Common myeloid progenitor, CD34-positive (primary cell): ENCODE data around the gene INSR.
"Not testable (repeated sequence)": the region's sequence is repeated elsewhere in the genome, so short reads cannot be mapped to it uniquely, and the experiment has no call there.

Experiments used
- CTCF ChIA-PET: fragments of 350-600 bp; sonication (Branson Sonifier 250); formaldehyde crosslinking; loops from one replicate; lab custom pipeline; 2021; ENCODE audit warnings: antibody characterized with exemption; lab: Charles Lee
- POLR2A ChIA-PET: fragments of 350-600 bp; sonication (Branson Sonifier 250); formaldehyde crosslinking; loops from one replicate; lab custom pipeline; 2021; ENCODE audit warnings: antibody characterized with exemption; lab: Charles Lee
- DNase-seq, 3 donors: peaks; one replicate each; pipeline versions ENCODE4 v3.0.0 to v3.0.0-alpha.2; 2013
- H3K27ac ChIP-seq, 2 experiments: 1 replicate in 1 of 2; 2 replicates in 1 of 2; pipeline ENCODE4 v1.7.0; 2013; ENCODE audit warnings: inconsistent platforms in 2 of 2, low read length in 2 of 2, mild to moderate bottlenecking in 2 of 2, low read depth in 1 of 2, moderate library complexity in 1 of 2; ENCODE audit not compliant: severe bottlenecking in 2 of 2, insufficient read depth in 1 of 2, poor library complexity in 1 of 2
- H3K27me3 ChIP-seq, 5 experiments: replicated peaks in 2 of 5; 1 replicate in 3 of 5; 2 replicates in 2 of 5; pipeline versions ENCODE4 v1.6.1 to v1.7.0; 2013; ENCODE audit warnings: low read length in 4 of 5, mild to moderate bottlenecking in 2 of 5, moderate library complexity in 2 of 5, inconsistent platforms in 1 of 5; ENCODE audit not compliant: insufficient read depth in 5 of 5, control insufficient read depth in 4 of 5
- H3K36me3 ChIP-seq, 4 experiments: 1 replicate in 2 of 4; 2 replicates in 2 of 4; pipeline versions ENCODE4 v1.6.1 to v1.7.0; 2013; ENCODE audit warnings: low read length in 3 of 4, control low read depth in 1 of 4, mild to moderate bottlenecking in 1 of 4; ENCODE audit not compliant: control insufficient read depth in 4 of 4, insufficient read depth in 4 of 4
- H3K4me1 ChIP-seq, 4 experiments: 1 replicate in 3 of 4; 2 replicates in 1 of 4; pipeline versions ENCODE4 v1.6.1 to v1.7.1; 2013; ENCODE audit warnings: low read length in 3 of 4, mild to moderate bottlenecking in 3 of 4, control low read depth in 1 of 4, inconsistent platforms in 1 of 4, moderate library complexity in 1 of 4; ENCODE audit not compliant: control insufficient read depth in 4 of 4, insufficient read depth in 4 of 4; ENCODE audit errors: control extremely low read depth in 1 of 4
- H3K4me3 ChIP-seq, 7 experiments: 1 replicate in 4 of 7; 2 replicates in 3 of 7; pipeline versions ENCODE4 v1.5.1 to v1.7.0; 2013; ENCODE audit warnings: mild to moderate bottlenecking in 7 of 7, low read length in 6 of 7, moderate library complexity in 6 of 7, inconsistent platforms in 2 of 7, low read depth in 2 of 7, control low read depth in 1 of 7; ENCODE audit not compliant: insufficient read depth in 4 of 7, control insufficient read depth in 1 of 7; ENCODE audit errors: extremely low read depth in 1 of 7
- H3K9me3 ChIP-seq, 5 experiments: 1 replicate in 4 of 5; 2 replicates in 1 of 5; pipeline versions ENCODE4 v1.6.1 to v1.7.1; 2013; ENCODE audit warnings: low read length in 4 of 5, mild to moderate bottlenecking in 2 of 5, inconsistent platforms in 1 of 5, low read depth in 1 of 5, moderate library complexity in 1 of 5; ENCODE audit not compliant: control insufficient read depth in 4 of 5, insufficient read depth in 2 of 5; ENCODE audit errors: control extremely low read depth in 1 of 5
- WGBS: methylation state at CpG from one replicate; pipeline ENCODE4 v1.1.5; 2013; ENCODE audit not compliant: insufficient coverage; 5-methylcytosine and 5-hydroxymethylcytosine counted together

The INSR gene

DNA sequence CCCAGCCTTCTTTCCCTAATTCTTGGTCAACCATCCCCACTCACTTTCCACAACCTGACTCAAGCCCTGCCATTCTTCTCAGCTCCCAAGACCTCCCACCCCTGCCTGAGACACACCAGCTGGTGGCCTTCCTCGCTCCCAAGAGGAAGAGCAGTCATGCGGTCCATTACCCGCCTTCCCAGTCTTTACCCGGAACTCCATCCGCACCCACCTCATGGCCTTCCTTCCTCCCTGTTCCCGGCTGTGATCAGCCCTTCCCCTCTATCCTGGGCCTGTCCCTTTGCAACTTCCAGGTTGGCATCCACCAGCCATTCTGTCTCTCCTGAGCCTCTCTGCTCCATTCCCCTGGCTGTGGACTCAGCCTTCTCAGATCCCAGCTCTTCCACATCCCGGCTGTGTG is 18.6 kb upstream of the INSR start:
- WGBS: 91% methylated on average over 5 of the region's 7 CpGs
- Histone ChIP-seq H3K36me3 (no peaks in the 10 kb centered on the region), H3K27ac (no peak overlapping the region), H3K9me3 (peaks cover 0 to 2% (median 0%) of the 10 kb centered on the region in 5 experiments), H3K4me1 (no peaks in the 10 kb centered on the region), H3K4me3 (no peak overlapping the region), H3K27me3 (no peaks in the 10 kb centered on the region)
- no peak for DNase-seq
- ChIA-PET POLR2A (no interaction called here), CTCF (no interaction called here)

GRCh38 chr19:7311911-7312310 is 17.7 kb upstream of the INSR start:
- no peaks in the 10 kb centered on the region for H3K27me3 ChIP-seq

GRCh38 chr19:7308327-7308726 is 14.1 kb upstream of the INSR start:
- H3K4me3 ChIP-seq, H3K27me3 ChIP-seq, H3K36me3 ChIP-seq, DNase-seq, H3K4me1 ChIP-seq, H3K9me3 ChIP-seq, H3K27ac ChIP-seq, CTCF ChIA-PET: not testable (repeated sequence)
- WGBS: 98% methylated on average over 8 of the region's 9 CpGs
- POLR2A ChIA-PET: interaction anchor here (0.5 to 0.6 kb wide), 2 partner anchors 20 to 1433 kb away, joined by 3 read pairs; no protein-coding TSS in a partner anchor

More at GRCh38 chr19:7311911-7312310, 17.7 kb upstream of the INSR start:
- no peaks in the 10 kb centered on the region for H3K36me3 ChIP-seq
- H3K27ac ChIP-seq: no peak overlapping the region
- no peak for DNase-seq
- no peaks in the 10 kb centered on the region for H3K4me1 ChIP-seq
- POLR2A ChIA-PET: interaction anchor here (0.6 kb wide), 1 partner anchor 866 kb away, joined by 3 read pairs; no protein-coding TSS in a partner anchor
- no peak overlapping the region for H3K4me3 ChIP-seq
- CTCF ChIA-PET: no interaction called here
- peaks cover 0 to 2% (median 0%) of the 10 kb centered on the region in 5 experiments for H3K9me3 ChIP-seq
- WGBS: 98% methylated on average over 11 of the region's 12 CpGs

DNA sequence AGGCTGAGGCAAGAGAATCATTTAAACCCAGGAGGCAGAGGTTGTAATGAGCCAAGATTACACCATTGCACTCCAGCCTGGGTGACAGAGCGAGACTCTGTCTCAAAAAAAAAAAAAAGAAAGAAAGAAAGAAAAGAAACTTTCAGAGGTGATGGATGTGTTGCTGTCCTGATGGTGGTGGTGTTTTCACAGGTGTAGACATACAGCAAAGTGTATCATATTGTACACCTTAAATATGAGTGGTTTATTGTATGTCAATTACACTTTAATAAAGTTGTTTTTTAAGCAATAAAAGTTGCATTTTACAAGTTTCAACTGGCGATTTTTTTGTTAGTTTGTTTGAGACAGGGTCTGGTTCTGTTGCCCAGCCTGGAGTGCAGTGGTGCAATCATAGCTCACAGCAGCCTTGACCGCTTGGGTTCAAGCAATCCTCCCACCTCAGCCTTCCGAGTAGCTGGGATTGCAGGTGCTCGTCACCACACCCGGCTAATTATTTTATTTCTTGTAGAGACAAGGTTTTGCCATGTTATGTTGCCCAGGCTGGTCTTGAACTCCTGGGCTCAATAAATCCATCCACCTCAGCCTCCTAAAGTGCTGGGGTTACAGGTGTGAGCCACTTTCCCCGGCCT is 13.5 kb upstream of the INSR start:
- ChIA-PET POLR2A (interaction anchor here (0.5 kb wide), 1 partner anchor 19 kb away, joined by 3 read pairs; no protein-coding TSS in a partner anchor), CTCF (no interaction called here)
- no peaks in the 10 kb centered on the region for H3K36me3 ChIP-seq
- H3K4me1 ChIP-seq: no peaks in the 10 kb centered on the region
- 100% methylated on average over 5 of the region's 7 CpGs for WGBS
- H3K27ac ChIP-seq: no peak overlapping the region
- no peak overlapping the region for H3K4me3 ChIP-seq
- H3K27me3 ChIP-seq: no peaks in the 10 kb centered on the region
- DNase-seq: no peak
- H3K9me3 ChIP-seq: no peaks in the 10 kb centered on the region

DNA sequence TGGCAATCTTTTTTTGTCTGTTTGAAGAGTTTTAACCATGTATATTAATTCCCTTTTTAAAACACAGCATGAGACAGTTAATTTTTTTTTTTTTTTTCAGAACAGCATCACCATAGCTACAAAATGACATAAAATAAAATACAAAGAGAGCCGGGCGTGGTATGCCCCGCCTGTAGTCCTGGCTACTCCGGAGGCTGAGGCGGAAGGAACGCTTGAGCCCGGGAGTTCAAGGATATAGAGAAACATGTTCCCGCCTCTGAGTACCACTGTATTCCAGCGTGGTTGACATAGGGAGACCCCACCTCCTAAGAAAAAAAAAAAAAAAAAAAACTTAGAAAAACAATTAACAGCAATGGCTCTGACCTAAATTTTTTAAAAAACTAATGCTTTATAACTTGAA is 10.0 kb upstream of the INSR start:
- CTCF ChIA-PET: no interaction called here
- Histone ChIP-seq H3K27me3 (no peaks in the 10 kb centered on the region), H3K9me3 (no peaks in the 10 kb centered on the region), H3K4me1 (no peaks in the 10 kb centered on the region), H3K27ac (no peak overlapping the region), H3K36me3 (no peaks in the 10 kb centered on the region), H3K4me3 (no peak overlapping the region)
- no peak for DNase-seq
- POLR2A ChIA-PET: no interaction called here
- WGBS: no CpG with 5 or more reads among the region's 9 CpGs

DNA sequence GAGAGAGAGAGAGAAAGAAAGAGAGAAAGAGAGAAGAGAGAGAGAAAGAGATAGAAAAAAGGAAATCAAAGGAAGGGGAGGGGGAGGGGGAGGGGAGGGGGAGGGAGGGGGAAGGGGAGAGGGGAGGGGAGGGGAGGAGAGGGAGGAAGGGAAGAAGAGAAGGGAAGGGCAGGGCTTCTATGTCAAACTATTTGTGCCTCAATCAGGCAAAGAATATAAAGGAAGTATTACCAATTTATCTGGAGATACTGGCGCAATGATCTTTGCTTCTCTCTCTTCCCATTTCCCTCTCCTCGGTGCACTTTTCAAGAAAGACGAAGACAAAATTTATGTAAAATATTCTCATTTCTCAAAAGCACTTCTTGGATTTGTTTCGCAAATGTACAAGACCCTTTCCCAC is 9.3 kb upstream of the INSR start:
- Histone ChIP-seq H3K4me3 (no peak overlapping the region), H3K36me3 (no peaks in the 10 kb centered on the region)
- WGBS: 78% methylated on average over 2 of the region's 4 CpGs

DNA sequence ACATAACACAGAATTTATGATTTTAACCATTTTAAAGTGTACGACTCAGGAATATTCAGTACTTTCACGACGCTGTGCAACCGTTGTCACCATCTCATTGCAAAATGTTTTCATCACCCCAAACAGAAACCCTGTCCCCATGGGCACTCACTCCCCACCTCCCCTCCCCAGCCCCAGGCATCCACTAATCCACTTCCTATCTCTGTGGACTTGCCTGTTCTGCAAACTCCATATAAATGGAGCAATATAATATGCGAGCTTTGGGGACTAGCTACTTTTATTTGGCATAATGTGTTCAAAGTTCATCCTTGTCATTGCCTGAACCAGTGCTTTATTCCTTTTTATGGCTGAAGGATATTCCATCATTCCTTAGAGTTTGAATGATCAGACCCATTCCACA is 7.3 kb upstream of the INSR start:
- ChIA-PET POLR2A (no interaction called here), CTCF (interaction anchor here (0.9 kb wide), 1 partner anchor 29 kb away, joined by 4 read pairs; no protein-coding TSS in a partner anchor)
- Histone ChIP-seq H3K9me3 (no peaks in the 10 kb centered on the region), H3K27me3 (peaks cover 0 to 2% (median 0%) of the 10 kb centered on the region in 5 experiments), H3K4me3 (no peak overlapping the region), H3K27ac (no peak overlapping the region), H3K36me3 (no peaks in the 10 kb centered on the region), H3K4me1 (no peaks in the 10 kb centered on the region)
- no peak for DNase-seq
- 96% methylated on average over 4 of the region's 5 CpGs for WGBS

More for the DNA sequence above, 9.3 kb upstream of the INSR start:
- Histone ChIP-seq H3K27ac (no peak overlapping the region), H3K9me3 (no peaks in the 10 kb centered on the region), H3K27me3 (no peaks in the 10 kb centered on the region), H3K4me1 (no peaks in the 10 kb centered on the region)
- POLR2A ChIA-PET: no interaction called here
- CTCF ChIA-PET: no interaction called here
- DNase-seq: no peak
